Stomach (tissue), 4 donors: ENCODE measurements around the gene P2RX7.

ENCODE experiments used
- POLR2A ChIP-seq, 4 donors: fragments of 450-650 bp; IDR thresholded peaks; one replicate each; pipeline ENCODE4 v1.6.1; 2016; ENCODE audit warnings: antibody characterized with exemption in 4 of 4, control low read depth in 2 of 4, mild to moderate bottlenecking in 1 of 4, moderate library complexity in 1 of 4
- POLR2AphosphoS5 ChIP-seq, 3 donors: sonication (generic); formaldehyde crosslinking; IDR thresholded peaks; one replicate each; pipeline ENCODE4 v1.6.1; 2016; ENCODE audit warnings: antibody characterized with exemption in 3 of 3
- TF ChIP-seq, protein P1 (sequence below), 7 experiments: fragments of 450-650 bp in 4 of 7; fragments of 200-600 bp in 3 of 7; sonication (generic) in 3 of 7; IDR thresholded peaks; one replicate each; pipeline ENCODE4 v1.5.1; 2016 to 2019; ENCODE audit warnings: antibody characterized with exemption in 7 of 7, control low read depth in 2 of 7, mild to moderate bottlenecking in 1 of 7

DNA sequence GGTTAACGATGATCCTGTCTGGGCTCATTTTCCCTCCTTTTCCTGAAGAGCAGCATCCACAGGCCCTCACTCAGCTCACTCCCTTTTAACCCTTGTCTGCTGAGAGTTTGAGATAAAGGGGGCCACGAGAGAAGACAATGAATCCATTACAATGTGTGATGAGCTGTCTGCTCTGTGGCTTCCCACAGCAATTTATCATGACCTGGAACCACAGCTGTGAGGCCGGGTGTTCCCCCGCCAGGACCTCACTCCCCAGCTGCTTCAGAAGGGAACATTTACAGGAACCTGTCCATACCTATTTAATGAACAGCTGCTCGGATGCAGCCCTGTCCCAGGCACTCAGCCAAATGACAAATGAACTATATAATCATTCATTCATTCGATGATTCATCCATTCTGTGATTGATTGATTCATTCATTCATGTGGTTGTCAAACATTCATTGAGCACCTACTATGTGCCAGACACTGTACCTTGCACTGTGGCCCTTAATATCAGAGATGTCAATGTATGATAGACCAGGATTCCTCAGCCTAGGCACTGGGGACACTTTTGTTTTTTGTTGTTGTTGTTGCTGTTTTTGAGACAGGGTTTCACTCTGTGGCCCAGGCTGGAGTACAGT lies 18.5 kb upstream of the P2RX7 start:
- TF ChIP-seq, protein P1, sequence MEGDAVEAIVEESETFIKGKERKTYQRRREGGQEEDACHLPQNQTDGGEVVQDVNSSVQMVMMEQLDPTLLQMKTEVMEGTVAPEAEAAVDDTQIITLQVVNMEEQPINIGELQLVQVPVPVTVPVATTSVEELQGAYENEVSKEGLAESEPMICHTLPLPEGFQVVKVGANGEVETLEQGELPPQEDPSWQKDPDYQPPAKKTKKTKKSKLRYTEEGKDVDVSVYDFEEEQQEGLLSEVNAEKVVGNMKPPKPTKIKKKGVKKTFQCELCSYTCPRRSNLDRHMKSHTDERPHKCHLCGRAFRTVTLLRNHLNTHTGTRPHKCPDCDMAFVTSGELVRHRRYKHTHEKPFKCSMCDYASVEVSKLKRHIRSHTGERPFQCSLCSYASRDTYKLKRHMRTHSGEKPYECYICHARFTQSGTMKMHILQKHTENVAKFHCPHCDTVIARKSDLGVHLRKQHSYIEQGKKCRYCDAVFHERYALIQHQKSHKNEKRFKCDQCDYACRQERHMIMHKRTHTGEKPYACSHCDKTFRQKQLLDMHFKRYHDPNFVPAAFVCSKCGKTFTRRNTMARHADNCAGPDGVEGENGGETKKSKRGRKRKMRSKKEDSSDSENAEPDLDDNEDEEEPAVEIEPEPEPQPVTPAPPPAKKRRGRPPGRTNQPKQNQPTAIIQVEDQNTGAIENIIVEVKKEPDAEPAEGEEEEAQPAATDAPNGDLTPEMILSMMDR (IDR thresholded peaks at IDR 0.05): no peak
- no peak for TF ChIP-seq POLR2A (IDR thresholded peaks at IDR 0.05)
- TF ChIP-seq POLR2AphosphoS5 (IDR thresholded peaks at IDR 0.05): no peak
